ENCODE measurements around the gene NOTCH1.

Gene NOTCH1

GRCh38 chr9:136482046-136482792, 63.6 kb downstream of the NOTCH1 start:
- DNase-seq: no peak

DNA sequence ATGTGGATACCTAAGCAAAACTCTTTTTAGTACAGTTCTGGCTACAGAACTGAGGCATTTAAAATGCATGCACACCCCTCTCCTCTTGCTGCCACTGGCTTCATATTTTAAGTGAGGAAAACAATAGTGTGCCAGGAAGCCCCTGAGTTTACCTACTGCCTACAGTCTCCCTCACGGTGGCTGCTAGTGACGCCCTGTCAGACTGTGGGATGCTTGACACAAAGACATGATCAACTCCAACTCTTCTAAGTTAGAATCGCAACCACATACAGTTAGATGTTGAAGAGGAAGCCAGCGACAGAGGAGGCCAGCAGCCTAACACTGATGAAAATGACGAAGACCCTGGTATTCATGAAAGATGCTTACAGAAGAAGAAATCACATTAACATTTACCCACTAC, 64.3 kb downstream of the NOTCH1 start:
- no peak for DNase-seq

DNA sequence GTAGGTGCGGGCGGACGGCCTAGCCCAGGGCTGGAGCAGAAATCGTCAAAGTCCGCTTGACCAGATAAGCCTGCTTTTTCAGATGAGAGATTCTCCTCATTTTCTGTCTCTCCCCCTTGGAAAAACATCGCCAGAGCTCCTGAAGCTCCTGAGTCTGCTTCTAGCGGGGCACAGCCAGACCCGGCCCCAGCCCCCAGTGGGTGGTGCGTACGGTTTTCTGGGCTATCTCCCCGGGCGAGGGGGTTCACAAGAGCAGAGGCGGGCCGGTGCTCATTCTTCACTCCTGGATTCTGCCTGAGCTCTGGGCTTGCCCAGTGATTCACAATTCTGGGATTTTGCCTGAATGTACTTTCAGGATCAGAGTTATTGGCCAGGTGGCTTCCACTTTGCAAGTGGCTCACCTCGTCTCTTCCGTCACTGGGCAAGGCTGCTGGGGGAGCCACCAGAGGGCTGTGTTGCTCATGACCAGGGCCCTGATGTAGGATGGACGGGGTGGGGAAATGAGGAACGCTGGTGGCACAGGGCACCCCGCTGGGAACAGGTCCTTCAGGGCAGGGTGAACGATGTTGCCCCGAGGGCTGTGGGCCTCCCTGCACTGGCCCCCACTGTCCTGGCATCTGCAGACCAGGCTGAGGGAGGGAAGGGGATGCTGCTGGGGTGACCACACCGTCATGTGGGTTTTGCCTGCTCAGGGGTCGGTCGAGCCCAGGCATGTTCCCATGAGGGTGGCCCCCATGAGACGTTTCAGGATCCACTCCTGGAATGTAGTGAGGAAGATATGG, 69.3 kb downstream of the NOTCH1 start:
- DNase-seq: no peak

- DNase-seq: no peak
Observed at GRCh38 chr9:136474974-136475865, 70.6 kb downstream of the NOTCH1 start.

- no peak for DNase-seq
Observed at GRCh38 chr9:136474021-136474640, 71.7 kb downstream of the NOTCH1 start.

DNA sequence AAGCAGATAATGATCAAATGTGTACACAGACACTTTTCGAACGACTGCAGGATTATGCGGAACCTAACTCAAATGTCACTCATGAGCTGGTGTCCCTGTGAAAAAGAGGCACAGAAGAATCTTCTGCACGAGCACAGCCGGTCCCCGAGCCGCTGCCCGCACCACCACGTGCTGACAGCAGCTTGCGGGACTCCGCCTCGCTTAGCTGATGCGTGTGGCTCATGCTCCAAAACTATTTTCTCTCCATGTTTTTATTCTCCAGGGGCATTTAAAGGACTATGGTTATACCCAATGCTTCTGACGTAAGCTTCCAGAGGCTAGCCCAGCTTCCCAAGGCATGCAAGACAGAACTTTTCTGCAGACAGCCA, 72.5 kb downstream of the NOTCH1 start:
- no peak for DNase-seq

DNA sequence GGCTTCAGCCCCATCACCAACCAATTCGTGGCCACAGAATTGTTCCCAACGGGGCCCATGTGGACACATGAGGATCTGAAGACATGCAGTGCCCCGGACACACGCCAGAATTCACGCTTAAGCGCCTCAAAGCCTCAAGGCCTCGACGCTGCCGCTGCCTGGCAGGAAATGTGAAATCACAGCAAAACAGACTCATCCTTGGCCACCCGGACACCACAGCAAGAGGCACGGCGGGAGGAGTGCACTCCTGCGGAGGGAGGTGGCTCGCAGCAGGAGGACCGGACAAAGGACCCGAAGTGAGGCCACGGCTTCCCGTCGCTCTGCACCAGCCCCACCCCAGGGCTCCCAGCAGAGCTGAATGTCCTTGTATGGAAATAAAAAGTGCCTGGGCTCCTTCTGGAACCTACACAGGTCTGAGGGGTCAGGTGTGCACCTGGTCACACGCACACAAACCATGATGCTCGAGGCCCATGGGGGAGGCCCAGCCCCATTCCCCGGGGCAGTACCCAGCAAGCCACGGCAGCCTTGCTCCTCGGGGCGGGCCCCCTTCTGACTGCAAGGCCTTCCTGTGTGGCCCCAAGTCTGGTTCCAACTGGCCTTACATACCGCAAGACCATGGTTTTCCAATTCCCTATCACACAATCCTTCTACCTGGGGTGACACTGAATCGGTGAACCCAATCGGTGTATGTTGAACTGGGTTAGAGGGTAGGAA, 73.1 kb downstream of the NOTCH1 start:
- DNase-seq: no peak

- DNase-seq: no peak
Observed at GRCh38 chr9:136471802-136472487, 73.9 kb downstream of the NOTCH1 start.

- no peak for DNase-seq
Observed at GRCh38 chr9:136470792-136471469, 74.9 kb downstream of the NOTCH1 start.

GRCh38 chr9:136470356-136470755, 75.5 kb downstream of the NOTCH1 start:
- DNase-seq: no peak

DNA sequence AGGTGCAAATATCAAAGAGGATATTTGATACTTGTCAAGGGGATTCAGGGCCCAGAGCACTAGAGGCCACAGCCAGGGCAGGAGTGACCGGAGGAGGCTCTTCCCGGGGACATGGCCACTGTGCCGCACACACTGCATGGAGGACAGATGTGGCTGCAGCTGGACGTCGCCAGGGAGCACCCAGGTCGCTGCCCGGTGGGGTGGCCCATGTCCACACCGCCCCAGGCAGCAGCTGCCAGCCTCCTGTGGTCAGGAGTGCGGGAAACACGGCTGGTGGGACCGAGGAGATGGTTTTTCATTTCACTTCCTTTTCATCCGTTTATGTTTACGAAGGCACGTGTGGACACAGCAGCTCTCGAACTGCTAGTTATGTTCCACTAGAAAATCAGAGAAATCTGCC, 78.1 kb downstream of the NOTCH1 start:
- DNase-seq: no peak

- DNase-seq: no peak
Observed at GRCh38 chr9:136466155-136466541, 79.7 kb downstream of the NOTCH1 start.

DNA sequence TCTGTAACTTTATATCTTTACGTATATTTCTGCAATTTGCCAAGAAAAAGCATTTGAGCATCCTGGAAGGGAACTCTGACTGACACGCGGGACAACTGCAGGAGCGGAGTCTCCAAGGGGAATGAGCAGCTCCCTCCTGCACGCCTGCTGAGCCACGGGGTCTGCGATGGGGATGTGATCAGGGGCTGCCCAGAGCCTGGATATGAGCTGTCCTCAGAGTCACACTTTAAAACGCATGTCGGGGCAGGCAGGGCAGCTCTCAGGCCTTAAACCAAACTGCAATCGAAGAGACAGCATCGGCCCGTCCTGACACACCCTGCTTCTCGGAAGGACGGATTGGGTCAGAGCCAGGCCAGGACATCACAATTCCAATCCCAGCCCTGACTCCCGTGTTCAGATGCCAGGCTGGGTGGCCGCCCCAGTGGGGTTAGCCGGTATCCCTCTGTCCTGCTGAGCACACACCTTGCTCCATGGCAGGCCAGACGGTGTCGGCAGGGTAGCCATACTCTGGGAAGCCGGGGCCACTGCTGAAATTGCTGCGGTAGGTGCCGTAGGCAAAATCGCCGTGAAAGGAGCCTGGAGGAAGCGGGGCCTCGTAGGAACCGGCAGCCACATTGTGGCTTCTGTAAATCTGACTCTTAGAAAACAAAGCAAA, 80.2 kb downstream of the NOTCH1 start:
- DNase-seq: no peak

DNA sequence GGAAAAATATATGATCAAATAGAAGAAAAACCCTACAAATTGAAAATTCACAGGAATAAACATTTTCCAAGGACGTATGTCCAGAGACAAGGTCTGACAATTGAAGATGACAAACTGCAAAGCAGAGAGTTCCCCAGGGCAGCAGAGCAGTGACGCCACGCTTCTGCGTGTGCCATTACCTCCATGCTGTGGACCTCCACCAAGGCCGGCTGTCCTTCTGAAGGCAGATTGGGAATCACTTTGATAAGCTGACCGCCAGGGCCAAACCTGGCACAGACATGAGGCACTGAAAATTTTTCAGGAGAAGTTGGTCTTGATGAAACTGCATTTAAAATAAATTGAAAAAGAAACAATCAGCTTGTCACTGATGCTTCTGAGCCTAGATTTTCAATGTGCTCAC, 81.6 kb downstream of the NOTCH1 start:
- DNase-seq: no peak

DNA sequence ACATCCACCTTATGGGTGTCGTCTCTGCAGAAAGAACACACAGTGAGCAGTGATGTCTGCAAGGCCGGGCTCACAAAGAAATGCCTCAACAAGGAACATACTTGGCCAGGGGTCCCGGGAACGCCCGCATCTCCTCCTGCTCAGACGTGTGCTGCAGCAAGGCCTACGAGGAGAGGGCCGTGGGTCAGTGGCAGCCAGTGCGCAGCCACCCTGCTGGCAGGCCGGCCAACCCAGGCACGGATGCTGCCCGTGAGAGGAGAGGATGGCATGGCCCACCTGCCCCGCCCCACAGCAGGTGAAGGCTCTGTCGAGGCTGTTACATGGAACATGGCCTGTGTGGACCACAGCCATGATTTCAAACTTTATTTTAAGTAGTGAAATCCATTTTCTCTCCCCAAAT, 82.3 kb downstream of the NOTCH1 start:
- no peak for DNase-seq

DNA sequence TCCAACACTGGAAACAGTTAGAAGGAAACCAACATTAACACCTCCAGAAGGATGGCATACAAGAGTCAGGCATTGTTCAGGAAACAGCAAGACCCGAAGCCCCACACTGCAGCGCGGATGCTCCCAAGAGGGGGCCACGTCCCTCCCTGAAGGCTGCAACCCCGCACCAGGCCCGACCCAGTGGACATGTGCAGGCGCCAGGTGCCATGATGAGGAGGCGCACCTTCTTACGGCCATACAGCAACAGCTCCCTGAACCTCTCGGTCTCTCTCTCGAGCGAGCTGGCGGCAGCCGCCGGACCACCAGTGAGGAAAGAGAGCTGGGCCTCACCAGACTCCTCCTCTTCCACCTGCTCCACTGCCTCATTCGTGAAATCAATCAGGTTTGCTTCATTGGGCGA, 83.2 kb downstream of the NOTCH1 start:
- no peak for DNase-seq

DNA sequence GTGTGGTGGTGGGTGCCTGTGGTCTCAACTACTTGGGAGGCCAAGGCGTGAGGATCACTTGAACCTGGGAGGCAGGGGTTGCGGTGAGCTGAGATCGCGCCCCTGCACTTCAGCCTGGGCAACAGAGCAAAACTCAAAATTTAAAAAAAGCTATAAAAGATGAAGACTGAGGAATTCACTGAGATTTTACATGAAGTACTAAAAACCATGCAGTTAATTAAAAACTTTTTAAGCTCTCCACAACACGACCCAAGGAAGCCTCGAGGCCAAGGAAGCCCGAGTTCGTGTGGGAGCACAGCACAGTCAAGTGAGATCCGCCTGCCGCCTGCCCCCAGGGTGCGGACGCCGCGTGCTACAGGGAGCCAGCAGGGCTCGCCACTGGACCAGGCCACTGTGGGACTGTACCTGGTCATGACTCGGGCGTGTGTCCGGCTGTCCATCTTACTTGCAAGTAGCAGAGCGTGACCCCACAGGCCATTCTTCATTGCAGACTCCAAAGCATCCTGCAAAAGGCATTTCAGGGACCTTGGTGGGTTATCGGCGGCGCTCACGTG, 85.0 kb downstream of the NOTCH1 start:
- no peak for DNase-seq

DNA sequence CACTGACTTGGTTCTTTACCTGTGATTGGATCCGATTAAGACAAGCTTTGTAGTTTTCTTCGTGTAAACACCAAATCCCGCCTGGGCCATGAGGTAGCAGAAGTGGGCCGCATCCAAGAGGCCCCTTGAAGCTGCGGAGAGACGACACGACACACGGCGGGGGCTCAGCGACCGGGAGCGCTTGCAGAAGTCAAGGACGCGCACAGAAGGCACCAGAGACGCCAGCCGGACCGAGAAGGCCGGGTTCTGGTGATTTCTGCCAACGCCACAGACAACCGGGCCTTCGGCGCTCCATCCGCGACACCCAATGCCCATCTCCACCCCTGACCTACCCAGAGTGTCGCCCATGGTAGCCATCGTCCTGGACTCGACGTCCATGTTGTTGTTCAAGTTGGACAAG, 86.4 kb downstream of the NOTCH1 start:
- no peak for DNase-seq

DNA sequence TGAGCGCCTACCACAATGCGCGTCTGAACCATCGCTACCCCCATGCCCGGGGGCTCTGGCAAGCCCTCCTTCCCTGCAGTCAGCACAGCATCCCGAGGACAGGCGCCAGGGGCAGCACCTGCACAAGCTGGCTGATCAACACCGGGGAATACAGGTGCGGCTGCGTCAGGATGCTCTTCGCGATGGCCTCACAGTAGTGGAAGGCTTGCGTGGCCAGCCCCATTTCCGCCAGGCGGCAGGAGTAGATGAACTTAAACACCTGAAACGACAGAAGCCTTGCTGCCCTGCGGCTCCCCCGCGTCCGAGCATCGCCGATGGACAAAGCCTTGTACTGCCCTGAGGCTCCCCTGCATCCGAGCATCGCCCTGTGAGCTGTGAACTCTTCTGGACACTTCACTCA, 88.5 kb downstream of the NOTCH1 start:
- no peak for DNase-seq

- DNase-seq: no peak
Observed at GRCh38 chr9:136456258-136456657, 89.6 kb downstream of the NOTCH1 start.

Data from DMS153 (cell line).